HG02623 (cell line): Measurements from ENCODE around the gene AP3S1.

Experiments used
- ATAC-seq: cut with Tn5 transposase; IDR thresholded peaks from one replicate; pipeline ENCODE4 v1.9.1; 2021; ENCODE audit warnings: moderate library complexity; ENCODE audit not compliant: unreplicated experiment

The AP3S1 gene

DNA sequence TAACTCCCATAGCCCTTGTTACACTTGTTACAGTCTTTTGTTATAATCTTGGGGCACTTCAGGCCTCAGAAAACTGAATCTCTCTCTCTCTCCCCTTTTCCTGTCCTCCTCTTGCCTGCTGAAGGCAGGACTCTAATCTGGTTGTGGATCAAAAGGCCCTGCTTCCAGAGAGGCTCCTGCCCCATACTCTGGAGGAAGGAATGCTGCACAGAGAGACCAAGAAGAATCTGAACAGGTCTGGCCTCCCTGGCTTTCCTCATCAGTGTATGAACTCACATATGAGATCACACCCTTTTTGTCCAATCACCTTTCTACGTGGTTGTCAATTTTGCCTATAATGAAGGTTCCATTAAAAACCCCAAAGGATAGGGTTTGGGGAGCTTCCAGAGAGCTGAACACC lies 94.3 kb downstream of the AP3S1 start:
- no peak for ATAC-seq

DNA sequence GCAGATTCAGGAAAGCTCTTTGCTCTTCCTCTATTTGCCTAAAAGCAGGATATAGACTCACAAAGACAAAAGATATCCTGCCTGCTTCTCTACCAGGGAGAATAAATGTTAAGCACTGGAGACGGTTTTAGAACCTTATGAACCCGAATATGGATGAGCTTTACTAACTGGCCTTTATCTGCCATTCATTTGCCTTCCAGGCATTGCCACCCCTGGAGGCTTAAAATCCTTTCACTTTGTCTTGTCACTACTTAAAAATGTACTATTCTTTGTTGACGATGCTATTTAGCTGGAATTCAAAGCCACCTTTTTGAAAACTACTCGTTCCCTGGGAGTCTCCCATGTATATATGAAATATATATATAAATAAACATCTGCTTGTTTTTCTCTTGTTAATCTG lies 97.3 kb downstream of the AP3S1 start:
- no peak for ATAC-seq

DNA sequence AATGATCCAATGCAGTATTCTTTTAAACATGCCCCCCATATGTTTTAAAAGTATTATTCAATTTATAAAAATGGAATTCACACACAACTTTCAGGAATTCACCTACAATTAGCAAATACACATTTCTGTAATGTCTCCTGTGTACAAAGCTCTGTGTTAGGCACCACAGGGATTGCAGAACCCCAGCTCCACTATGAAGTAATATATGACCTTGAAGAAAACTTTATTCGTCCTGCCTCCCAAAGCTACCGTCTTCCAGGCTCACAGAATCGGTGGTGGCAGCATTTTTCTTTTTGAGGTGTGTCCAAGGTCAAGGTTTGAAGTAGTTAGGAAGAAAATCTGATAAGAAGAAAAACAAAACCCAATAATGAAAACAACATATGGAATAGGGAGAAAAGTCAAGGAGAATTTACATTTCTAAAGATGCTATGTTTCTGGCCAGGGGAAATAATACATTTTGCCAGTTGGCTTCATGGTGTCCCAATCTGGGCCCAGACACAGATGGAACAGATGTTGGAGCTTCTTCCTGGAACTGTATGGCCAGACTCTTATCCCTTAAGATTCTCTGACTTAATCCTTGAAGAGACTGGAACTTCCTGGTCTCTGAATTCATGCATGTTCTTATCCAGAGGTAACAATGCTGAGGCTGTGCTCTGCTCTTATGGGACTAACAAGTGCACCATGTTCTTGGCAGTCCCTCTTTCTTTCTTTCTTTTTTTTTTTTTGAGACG lies 98.5 kb downstream of the AP3S1 start:
- no peak for ATAC-seq

DNA sequence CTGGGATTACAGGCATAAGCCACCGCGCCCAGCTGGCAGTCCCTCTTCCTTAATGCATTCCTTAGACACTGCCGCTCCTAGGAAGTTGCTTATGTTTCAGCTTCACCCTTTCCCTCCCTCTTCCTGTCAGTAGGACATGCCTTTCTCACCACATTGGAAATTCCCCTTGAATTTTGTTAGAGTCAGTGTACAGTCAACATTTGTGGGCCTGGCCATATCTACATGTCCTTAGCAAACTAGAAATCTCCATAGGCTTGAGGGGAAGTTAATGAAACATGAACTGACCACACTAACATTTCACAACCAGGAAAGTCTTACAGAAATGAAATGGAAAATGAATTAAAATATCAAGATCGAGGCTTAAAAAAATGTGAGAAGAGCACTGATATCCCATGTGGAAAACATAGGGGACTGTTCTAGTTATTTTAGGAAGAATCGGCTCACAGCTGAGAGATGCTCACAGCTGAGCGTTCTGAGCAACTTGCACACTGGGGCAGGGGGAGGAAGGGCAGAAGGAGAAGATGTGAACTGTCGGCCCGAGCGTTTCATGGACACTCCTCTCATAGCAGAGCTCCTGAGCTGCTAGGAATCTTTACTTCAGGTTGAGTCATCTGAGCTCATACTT lies 99.4 kb downstream of the AP3S1 start:
- no peak for ATAC-seq

DNA sequence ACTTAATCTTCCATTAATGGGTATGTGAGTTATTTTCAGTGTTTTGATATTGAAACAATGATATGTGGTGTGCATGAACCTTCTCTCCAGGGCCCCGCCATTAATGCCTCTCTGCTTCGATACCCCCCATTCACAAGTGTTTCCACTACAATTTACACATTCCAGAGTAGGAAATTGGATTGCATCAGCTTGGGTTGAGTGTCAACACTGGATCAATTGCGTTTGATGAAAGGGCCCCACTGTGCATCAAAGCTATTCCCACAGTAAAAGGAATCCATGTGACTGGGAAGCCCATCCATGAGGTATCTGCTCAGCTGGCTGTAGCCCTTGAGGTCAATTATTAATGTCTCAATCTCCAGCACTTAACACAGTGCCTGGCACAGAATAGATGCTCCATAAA lies 102.8 kb downstream of the AP3S1 start:
- ATAC-seq = no peak

DNA sequence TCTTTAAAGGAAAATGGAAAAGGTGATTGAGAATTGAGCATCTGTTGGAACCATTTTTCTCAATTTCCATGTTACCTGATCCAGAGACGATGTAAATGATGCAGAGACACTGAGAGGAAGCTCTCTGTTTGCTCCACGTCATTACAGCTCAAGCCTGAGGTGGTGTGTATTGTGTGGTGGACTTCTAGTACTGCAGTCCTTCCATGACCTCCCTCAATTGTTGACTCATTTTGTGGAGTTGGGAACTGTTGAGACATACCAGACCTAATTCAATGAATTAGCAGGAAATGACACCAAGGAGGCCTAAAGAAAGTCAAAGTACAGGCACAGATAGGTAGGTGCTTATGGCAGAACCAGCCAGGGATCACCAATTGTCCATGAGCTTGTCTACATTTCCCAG lies 104.9 kb downstream of the AP3S1 start:
- no peak for ATAC-seq

DNA sequence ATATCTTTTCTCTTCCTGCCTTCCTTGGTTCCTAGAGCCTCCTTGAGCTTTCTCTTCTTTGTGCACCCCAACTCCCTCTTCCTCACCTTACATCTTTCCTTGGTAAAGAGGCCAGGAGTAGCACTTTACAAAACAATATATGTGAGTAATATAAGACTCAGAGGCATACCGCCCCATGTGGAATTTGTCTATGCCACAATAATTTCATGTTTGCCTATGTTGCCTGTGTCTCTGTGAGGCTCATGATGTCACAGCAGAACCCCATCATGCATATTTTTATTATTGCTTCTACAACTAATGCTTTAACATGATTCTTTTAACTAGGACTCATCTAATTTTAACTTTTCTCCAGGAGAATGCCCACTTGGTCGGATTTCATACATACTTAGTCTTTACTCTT lies 105.5 kb downstream of the AP3S1 start:
- ATAC-seq = no peak

DNA sequence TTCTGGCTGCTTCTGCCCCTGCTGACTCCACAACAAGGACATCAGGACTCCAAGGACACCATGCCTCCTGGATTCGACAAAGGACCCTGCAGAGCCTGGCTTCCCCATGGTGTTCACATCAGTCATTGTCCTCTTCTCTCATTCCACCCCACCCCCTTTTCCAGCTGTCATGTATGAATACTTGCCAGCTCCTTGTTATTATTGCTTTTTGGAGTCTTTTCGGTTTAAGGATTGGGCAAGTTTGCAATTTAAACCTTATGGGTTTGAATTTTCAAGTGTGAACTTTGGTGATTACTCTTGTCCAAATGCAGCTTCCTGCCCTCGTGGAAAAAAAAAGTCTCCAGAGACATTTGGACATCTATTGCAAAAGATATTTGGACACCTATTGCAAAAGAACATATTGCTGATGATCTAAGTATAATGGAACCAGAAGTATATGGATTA lies 106.4 kb downstream of the AP3S1 start:
- no peak for ATAC-seq

DNA sequence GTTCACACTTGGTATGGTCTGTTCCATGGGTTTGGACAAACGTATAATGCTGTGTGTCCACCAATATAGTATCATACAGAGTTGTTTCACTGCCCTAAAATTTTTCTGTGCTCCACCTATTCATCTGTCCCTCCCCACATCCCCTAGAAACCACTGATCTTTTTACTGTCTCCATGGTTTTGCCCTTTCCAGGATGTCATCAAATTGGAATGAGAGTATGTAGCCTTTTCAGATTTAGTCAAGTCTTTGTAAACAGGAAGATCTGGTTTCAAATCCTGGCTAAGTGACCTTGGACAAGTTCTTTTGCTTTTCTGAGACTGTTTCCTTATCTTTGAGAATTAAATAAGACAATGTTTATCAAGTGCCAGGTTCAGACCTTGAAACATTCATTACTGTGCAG lies 107.4 kb downstream of the AP3S1 start:
- no peak for ATAC-seq

DNA sequence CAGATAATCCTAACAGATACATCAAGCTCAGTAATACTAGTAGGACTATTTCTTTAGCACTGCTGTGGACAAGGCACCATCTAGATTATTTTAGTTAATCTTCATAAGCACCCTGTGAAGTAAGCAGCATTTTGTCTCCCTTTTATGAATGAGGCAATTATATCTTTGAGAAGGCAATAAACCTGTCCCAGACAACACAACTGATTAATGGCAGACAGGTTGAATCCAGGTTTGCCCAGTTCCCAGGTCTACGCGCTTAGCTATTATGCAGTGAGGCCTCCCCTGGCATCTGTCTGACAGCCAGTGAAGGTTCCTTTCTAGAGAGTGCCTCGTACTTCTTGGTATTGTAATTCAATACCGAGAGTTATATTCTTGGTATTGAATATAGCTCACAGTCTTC lies 110.9 kb downstream of the AP3S1 start:
- no peak for ATAC-seq

DNA sequence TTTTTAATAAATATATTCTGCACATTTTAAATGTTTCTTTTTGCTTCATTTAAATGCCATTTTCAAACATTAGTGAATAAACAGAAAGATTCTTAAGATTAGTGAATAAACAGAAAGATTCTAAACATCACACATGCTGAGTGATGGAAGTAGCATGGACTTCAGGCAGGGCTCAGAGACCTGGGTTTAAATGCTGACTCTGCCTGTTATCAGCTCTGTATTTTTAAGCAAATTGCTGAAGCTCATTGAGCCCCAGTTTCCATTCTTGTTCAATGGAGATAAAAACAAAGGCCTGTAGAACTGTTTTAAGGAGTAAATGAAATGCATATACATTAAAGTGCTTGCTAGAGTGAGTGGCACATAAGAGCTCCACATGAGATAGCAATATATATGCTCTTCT lies 112.4 kb downstream of the AP3S1 start:
- no peak for ATAC-seq

DNA sequence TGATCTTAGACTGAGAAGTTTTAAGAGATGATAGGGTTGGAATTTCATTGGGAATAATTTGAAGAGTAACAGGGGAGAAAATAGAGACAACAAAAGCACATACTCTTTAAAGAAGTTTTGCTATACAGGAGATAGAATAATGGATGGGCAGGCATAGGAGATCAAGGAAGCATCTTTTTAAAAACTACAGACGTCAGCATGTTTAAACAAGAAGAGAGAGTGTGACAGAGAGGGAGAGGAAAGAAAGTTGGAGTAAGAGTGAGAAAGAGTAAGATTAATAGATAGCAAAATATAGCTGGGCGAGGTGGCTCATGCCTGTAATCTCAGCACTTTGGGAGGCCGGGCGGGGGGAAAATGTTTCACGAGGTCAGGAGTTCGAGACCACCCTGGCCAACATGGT lies 115.2 kb downstream of the AP3S1 start:
- ATAC-seq = no peak

DNA sequence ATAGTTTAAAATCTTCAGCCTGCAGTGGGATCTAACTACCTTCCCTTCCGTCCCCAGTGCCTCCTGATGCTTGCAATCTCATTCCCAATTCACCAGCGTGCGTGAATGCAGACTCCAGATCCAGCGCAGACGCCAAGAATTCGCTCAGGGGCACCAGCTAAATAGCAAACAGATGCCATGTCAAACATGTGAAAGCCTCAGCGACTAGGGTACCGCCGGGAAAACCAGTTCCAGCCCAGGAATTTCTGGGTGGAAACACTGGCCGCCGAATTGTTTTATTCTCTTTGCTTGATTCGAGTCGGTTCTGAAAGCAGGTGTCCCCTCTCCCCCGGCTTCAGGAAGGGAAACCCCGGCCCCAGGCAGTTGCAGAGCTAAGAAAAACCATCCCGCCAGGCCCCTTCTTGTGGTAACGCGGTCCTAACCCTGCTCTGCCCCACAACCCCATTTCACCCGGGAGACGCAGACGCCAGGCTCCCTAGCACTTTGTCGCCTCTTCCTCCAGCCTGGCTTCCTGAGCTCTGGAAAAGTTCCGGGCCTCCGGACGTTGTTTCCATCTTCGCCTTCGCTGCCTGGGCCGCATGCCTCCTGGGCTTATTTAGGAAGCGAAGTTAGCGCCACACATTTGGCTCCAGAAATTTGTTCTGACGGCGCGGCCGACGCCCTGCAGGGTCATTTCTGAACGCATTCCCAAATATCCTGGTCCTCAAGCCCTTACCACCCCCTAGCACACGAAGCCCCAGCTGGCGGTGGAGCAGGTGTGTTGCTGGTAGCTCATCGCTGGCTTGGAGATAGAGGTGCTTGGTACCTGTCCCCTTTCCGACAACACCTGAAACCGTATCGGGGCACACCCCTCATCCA lies 119.9 kb downstream of the AP3S1 start:
- no peak for ATAC-seq

DNA sequence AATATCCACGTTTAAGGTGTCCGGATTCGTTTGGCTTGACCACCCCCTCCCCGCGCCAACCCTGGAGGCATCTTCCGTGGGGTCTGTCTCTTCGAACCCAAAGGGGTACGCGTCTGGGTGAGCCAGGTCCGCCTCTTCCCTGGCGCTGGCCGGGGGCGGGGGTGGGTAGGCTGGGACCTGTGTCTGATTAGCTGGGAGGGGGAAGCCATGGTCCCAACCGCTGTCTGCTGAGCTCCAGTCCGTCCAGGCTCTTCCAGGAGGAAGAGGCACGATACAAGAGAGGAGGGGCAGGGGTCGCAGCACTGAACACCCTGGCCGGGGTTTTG lies 120.5 kb downstream of the AP3S1 start, which contains the start of gene LVRN:
Gene LVRN (plus strand): TSS at position 237 of the 326 bp plus-strand sequence. CDS start 143 bp downstream, outside the sequence.
- no peak for ATAC-seq

DNA sequence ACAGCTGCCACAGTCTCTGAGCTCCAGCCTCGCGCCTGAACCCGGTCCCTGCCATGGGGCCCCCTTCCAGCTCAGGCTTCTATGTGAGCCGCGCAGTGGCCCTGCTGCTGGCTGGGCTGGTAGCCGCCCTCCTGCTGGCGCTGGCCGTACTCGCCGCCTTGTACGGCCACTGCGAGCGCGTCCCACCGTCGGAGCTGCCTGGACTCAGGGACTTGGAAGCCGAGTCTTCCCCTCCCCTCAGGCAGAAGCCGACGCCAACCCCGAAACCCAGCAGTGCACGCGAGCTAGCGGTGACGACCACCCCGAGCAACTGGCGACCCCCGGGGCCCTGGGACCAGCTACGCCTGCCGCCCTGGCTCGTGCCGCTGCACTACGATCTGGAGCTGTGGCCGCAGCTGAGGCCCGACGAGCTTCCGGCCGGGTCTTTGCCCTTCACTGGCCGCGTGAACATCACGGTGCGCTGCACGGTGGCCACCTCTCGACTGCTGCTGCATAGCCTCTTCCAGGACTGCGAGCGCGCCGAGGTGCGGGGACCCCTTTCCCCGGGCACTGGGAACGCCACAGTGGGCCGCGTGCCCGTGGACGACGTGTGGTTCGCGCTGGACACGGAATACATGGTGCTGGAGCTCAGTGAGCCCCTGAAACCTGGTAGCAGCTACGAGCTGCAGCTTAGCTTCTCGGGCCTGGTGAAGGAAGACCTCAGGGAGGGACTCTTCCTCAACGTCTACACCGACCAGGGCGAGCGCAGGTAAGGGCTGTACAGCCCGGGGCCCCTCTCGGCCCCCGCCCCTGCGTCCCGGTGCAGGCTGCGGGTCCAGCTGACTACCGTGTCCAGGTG lies 121.0 kb downstream of the AP3S1 start:
- no peak for ATAC-seq

DNA sequence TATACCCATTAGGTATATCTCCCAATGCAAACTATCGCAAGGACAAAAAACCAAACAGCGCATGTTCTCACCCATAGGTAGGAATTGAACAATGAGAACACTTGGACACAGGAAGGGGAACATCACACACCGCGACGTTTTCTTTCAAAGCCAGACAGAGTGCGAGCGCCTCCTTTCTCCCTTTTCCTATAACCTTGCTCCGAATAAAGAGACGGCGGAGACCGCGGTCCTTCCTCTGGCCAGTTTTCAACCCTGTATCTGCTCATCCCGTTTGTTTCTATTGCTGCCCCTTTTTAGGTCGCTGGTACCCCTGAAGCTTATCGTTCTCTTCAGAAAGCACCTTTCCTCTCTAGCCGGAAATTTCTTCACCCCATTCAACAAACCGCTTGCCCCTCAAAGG lies 121.8 kb downstream of the AP3S1 start:
- no peak for ATAC-seq
